Suprapubic skin (tissue), 4 donors: Measurements from ENCODE around the gene DOCK8. TPM values are rescaled to one million over a fixed set of nuclear protein-coding genes. Genes with fewer than 3 reads are reported as not detected.
"Not testable (repeated sequence)": the region's sequence is repeated elsewhere in the genome, so short reads cannot be mapped to it uniquely, and the experiment has no call there.

ENCODE experiments used
- DNase-seq, 2 donors: peaks; one replicate each; pipeline ENCODE4 v3.0.0-alpha.2; 2019; ENCODE audit warnings: low spot score in 2 of 2
- H3K27ac ChIP-seq: fragments of 200-600 bp; sonication (generic); one replicate; pipeline ENCODE4 v1.5.1; 2019
- H3K27me3 ChIP-seq: fragments of 200-600 bp; sonication (generic); one replicate; pipeline ENCODE4 v1.5.1; 2019
- H3K36me3 ChIP-seq: fragments of 200-600 bp; sonication (generic); one replicate; pipeline ENCODE4 v1.5.1; 2019
- H3K4me1 ChIP-seq: fragments of 200-600 bp; sonication (generic); one replicate; pipeline ENCODE4 v1.5.1; 2019
- H3K4me3 ChIP-seq: fragments of 200-600 bp; sonication (generic); one replicate; pipeline ENCODE4 v1.5.1; 2019; ENCODE audit warnings: mild to moderate bottlenecking
- H3K9me3 ChIP-seq: fragments of 200-600 bp; sonication (generic); one replicate; pipeline ENCODE4 v1.5.1; 2019
- EP300 ChIP-seq: sonication (generic); formaldehyde crosslinking; IDR thresholded peaks from one replicate; pipeline ENCODE4 v1.6.1; 2017; ENCODE audit warnings: antibody characterized with exemption
- POLR2A ChIP-seq, 2 donors: fragments of 450-650 bp; IDR thresholded peaks; one replicate each; pipeline ENCODE4 v1.6.1; 2017; ENCODE audit warnings: antibody characterized with exemption in 2 of 2, mild to moderate bottlenecking in 2 of 2, moderate library complexity in 2 of 2
- POLR2AphosphoS5 ChIP-seq, 3 donors: sonication (generic); formaldehyde crosslinking; IDR thresholded peaks; one replicate each; pipeline ENCODE4 v1.6.1; 2017; ENCODE audit warnings: antibody characterized with exemption in 3 of 3
- WGBS: methylation state at CpG from one replicate; pipeline ENCODE4 v1.1.5; 2018; 5-methylcytosine and 5-hydroxymethylcytosine counted together
- total RNA-seq, 4 donors: library from RNA; depleted of rRNA; stranded (reverse); fragments of >200 nt; gene quantifications; one replicate each; pipeline ENCODE4 v1.1.0, GENCODE V29; 2016
- TF ChIP-seq, protein P1 (sequence below), 2 donors: fragments of 200-600 bp in 1 of 2; fragments of 450-650 bp in 1 of 2; sonication (generic) in 1 of 2; IDR thresholded peaks; one replicate each; pipeline ENCODE4 v1.5.1; 2016 to 2019; ENCODE audit warnings: antibody characterized with exemption in 2 of 2, mild to moderate bottlenecking in 1 of 2, moderate library complexity in 1 of 2

Gene DOCK8
- total RNA-seq, 4 donors from 2014 or later = 4.1 to 13.3 (median 10.3) TPM

- H3K4me3 ChIP-seq = no peak overlapping the region
- peaks cover 4% of the 10 kb centered on the region for H3K4me1 ChIP-seq
- H3K27ac ChIP-seq = no peak overlapping the region
- no peak for DNase-seq
- H3K36me3 ChIP-seq = peaks cover 22% of the 10 kb centered on the region
- TF ChIP-seq, protein P1, sequence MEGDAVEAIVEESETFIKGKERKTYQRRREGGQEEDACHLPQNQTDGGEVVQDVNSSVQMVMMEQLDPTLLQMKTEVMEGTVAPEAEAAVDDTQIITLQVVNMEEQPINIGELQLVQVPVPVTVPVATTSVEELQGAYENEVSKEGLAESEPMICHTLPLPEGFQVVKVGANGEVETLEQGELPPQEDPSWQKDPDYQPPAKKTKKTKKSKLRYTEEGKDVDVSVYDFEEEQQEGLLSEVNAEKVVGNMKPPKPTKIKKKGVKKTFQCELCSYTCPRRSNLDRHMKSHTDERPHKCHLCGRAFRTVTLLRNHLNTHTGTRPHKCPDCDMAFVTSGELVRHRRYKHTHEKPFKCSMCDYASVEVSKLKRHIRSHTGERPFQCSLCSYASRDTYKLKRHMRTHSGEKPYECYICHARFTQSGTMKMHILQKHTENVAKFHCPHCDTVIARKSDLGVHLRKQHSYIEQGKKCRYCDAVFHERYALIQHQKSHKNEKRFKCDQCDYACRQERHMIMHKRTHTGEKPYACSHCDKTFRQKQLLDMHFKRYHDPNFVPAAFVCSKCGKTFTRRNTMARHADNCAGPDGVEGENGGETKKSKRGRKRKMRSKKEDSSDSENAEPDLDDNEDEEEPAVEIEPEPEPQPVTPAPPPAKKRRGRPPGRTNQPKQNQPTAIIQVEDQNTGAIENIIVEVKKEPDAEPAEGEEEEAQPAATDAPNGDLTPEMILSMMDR (IDR thresholded peaks at IDR 0.05) = no peak
- no peak for TF ChIP-seq POLR2A (IDR thresholded peaks at IDR 0.05)
- TF ChIP-seq EP300 = no peak
- TF ChIP-seq POLR2AphosphoS5 (IDR thresholded peaks at IDR 0.05) = no peak
- H3K27me3 ChIP-seq = no peaks in the 10 kb centered on the region
- WGBS = 85% methylated on average over 7 of the region's 7 CpGs
- H3K9me3 ChIP-seq = no peaks in the 10 kb centered on the region
Observed at GRCh38 chr9:406886-407654, 192.4 kb downstream of the DOCK8 start.

DNA sequence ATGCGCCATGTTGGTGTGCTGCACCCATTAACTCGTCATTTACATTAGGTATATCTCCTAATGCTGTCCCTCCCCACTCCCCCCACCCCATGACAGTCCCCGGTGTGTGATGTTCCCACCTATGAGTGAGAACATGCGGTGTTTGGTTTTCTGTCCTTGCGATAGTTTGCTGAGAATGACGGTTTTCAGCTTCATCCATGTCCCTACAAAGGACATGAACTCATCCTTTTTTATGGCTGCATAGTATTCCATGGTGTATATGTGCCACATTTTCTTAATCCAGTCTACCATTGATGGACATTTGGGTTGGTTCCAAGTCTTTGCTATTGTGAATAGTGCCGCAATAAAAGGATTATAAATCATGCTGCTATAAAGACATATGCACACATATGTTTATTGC lies 195.0 kb downstream of the DOCK8 start:
- DNase-seq, H3K27ac ChIP-seq, H3K4me1 ChIP-seq, H3K27me3 ChIP-seq, H3K9me3 ChIP-seq, H3K4me3 ChIP-seq: not testable (repeated sequence)
- peaks cover 22% of the 10 kb centered on the region for H3K36me3 ChIP-seq
- 91% methylated on average over 7 of the region's 7 CpGs for WGBS

- H3K36me3 ChIP-seq = peaks cover 7% of the 10 kb centered on the region
- 88% methylated on average over 5 of the region's 5 CpGs for WGBS
- no peak for TF ChIP-seq POLR2A (IDR thresholded peaks at IDR 0.05)
- TF ChIP-seq, protein P1 (IDR thresholded peaks at IDR 0.05) = no peak
- no peak for TF ChIP-seq EP300
- no peak for TF ChIP-seq POLR2AphosphoS5 (IDR thresholded peaks at IDR 0.05)
- no peaks in the 10 kb centered on the region for H3K9me3 ChIP-seq
- H3K4me1 ChIP-seq = no peaks in the 10 kb centered on the region
- DNase-seq = no peak
- H3K27me3 ChIP-seq = no peaks in the 10 kb centered on the region
- no peak overlapping the region for H3K4me3 ChIP-seq
- no peak overlapping the region for H3K27ac ChIP-seq
Observed at GRCh38 chr9:414595-414994, 199.9 kb downstream of the DOCK8 start.

DNA sequence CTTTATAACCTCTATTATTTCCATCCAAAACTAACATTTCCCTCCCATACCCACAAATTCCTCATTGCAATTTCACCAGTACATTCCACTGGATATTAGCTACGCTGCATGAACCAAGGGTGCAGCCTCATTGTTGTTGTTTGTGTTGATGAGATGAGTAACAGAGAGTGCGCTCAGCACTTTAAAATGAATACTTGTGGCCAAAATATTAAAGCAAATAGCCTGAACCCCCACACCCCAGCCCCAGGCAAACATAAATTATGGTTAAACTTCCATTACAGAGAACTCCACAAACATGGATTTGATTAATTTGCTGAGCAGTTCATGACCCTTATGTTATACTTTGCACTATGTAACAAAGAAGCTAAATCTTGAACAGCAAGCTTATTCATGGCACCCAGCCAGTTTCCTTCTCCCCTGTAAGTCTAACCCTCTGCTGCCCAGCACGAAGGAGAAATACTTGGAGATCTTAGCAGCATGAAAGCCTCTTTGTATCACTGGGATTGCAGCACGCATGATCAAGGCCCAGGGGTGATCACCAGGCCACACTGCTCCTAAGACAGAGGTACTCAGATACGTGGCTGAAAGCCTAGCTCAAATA lies 205.0 kb downstream of the DOCK8 start:
- no peaks in the 10 kb centered on the region for H3K4me1 ChIP-seq
- no peak overlapping the region for H3K4me3 ChIP-seq
- no peaks in the 10 kb centered on the region for H3K27me3 ChIP-seq
- DNase-seq = no peak
- WGBS = 64% methylated on average over 5 of the region's 5 CpGs
- no peak overlapping the region for H3K27ac ChIP-seq
- H3K9me3 ChIP-seq = no peaks in the 10 kb centered on the region
- TF ChIP-seq POLR2AphosphoS5 (IDR thresholded peaks at IDR 0.05) (no peak), EP300 (no peak), POLR2A (IDR thresholded peaks at IDR 0.05) (no peak)
- TF ChIP-seq, protein P1 (IDR thresholded peaks at IDR 0.05) = no peak
- peaks cover 7% of the 10 kb centered on the region for H3K36me3 ChIP-seq

- H3K27me3 ChIP-seq = no peaks in the 10 kb centered on the region
- no peaks in the 10 kb centered on the region for H3K4me1 ChIP-seq
- WGBS = 96% methylated on average over 6 of the region's 6 CpGs
- H3K27ac ChIP-seq = no peak overlapping the region
- no peak for DNase-seq
- H3K36me3 ChIP-seq = peaks cover 7% of the 10 kb centered on the region
- H3K4me3 ChIP-seq = no peak overlapping the region
- no peaks in the 10 kb centered on the region for H3K9me3 ChIP-seq
- TF ChIP-seq POLR2A (IDR thresholded peaks at IDR 0.05) (no peak), POLR2AphosphoS5 (IDR thresholded peaks at IDR 0.05) (no peak), EP300 (no peak)
- TF ChIP-seq, protein P1 (IDR thresholded peaks at IDR 0.05) = no peak
Observed at GRCh38 chr9:421896-422295, 207.2 kb downstream of the DOCK8 start.
